Adrenal gland (tissue), 12 donors: ENCODE results near the gene CPS1. TPM values are rescaled to one million over a fixed set of nuclear protein-coding genes. Genes with fewer than 3 reads are reported as not detected.
A peak's percentile ranks its signal among the peaks of the same experiment; 100 is the strongest.

Experiments
- DNase-seq, 7 donors: peaks; one replicate each; pipeline ENCODE4 v3.0.0-alpha.2; 2019 to 2020
- H3K27ac ChIP-seq, 5 donors: fragments of 200-600 bp; sonication (generic) in 4 of 5; 1 replicate in 3 of 5; 2 replicates in 2 of 5; pipeline versions ENCODE4 v1.5.1 to v1.8.0; 2016 to 2020; ENCODE audit warnings: mild to moderate bottlenecking in 1 of 5
- H3K27me3 ChIP-seq: fragments of 200-600 bp; 2 replicates; pipeline ENCODE4 v1.8.0; 2021
- H3K36me3 ChIP-seq, 2 donors: fragments of 200-600 bp; replicated peaks in 1 of 2; 1 replicate in 1 of 2; 2 replicates in 1 of 2; pipeline versions ENCODE4 v1.5.1 to v1.8.0; 2018 to 2022
- H3K4me1 ChIP-seq, 2 donors: fragments of 200-600 bp; replicated peaks in 1 of 2; 1 replicate in 1 of 2; 2 replicates in 1 of 2; pipeline versions ENCODE4 v1.5.1 to v1.8.0; 2018 to 2021
- H3K4me3 ChIP-seq, 4 donors: fragments of 200-600 bp; sonication (generic) in 3 of 4; one replicate each; pipeline ENCODE4 v1.5.1; 2016 to 2018
- H3K9me3 ChIP-seq, 3 donors: fragments of 200-600 bp; sonication (generic) in 1 of 3; replicated peaks in 1 of 3; 1 replicate in 2 of 3; 2 replicates in 1 of 3; pipeline versions ENCODE4 v1.5.1 to v1.8.0; 2016 to 2021
- POLR2A ChIP-seq, 2 donors: fragments of 450-650 bp; IDR thresholded peaks; one replicate each; pipeline ENCODE4 v1.6.1; 2017; ENCODE audit warnings: antibody characterized with exemption in 2 of 2, mild to moderate bottlenecking in 2 of 2, moderate library complexity in 1 of 2
- WGBS, 4 donors: extraction: QIAGEN DNeasy Blood & Tissue Kit in 2 of 4; methylation state at CpG; one replicate each; pipeline versions ENCODE4 v1.1.5 to v1.1.7; 2013 to 2017; 5-methylcytosine and 5-hydroxymethylcytosine counted together
- intact Hi-C, 2 donors: fragments of 100-400 bp; cut with DNase I; formaldehyde crosslinking; loops; one replicate each; pipeline versions ENCODE4 v1.14.1 to v1.15.0; 2022 to 2023
- polyA plus RNA-seq, 3 donors: library from polyadenylated mRNA; stranded (reverse); fragments of 200-250 nt in 2 of 3; fragments of 350-450 nt in 1 of 3; fragmentation: Illumina TruSeq in 1 of 3; extraction: RNeasy Lipid Tissue Mini Kit (QIAGEN cat#74804) in 1 of 3; gene quantifications; one replicate each; pipeline ENCODE4 v1.2.3, GENCODE V29; 2013 to 2014
- total RNA-seq, 9 donors: library from RNA; depleted of rRNA in 4 of 9; stranded (reverse); fragments of >200 nt in 4 of 9; fragments of 120-200 nt in 1 of 9; fragmentation: NEBNext Ultra II Directional in 1 of 9; extraction: Animal tissue kit (Norgen Biotek cat#: 25700) in 1 of 9; gene quantifications; one replicate each; pipeline versions ENCODE4 v1.1.0 to v1.2.4, GENCODE V29; 2013 to 2023
- TF ChIP-seq, protein P1 (sequence below), 6 experiments: fragments of 450-650 bp in 4 of 6; fragments of 200-600 bp in 2 of 6; sonication (generic) in 1 of 6; IDR thresholded peaks; 1 replicate in 5 of 6; 2 replicates in 1 of 6; pipeline versions ENCODE4 v1.5.1 to v1.8.0; 2016 to 2021; ENCODE audit warnings: antibody characterized with exemption in 6 of 6, mild to moderate bottlenecking in 2 of 6, moderate library complexity in 1 of 6
- donor health status: healthy with polysubstance abuse.
- donor health status: Bipolar disorder and iron deficiency.
- donor health status: DM: yes; HTN: yes; CAD: no.
- donor health status: DM: no; HTN: no; CAD: no.
- donor health status: DM: no; HTN: no; CAD: no.
- donor health status: DM: yes; HTN: yes; CAD: no.

Gene CPS1
- total and polyA plus RNA-seq, 12 donors = 0.61 to 4.3 (median 1.7) TPM

DNA sequence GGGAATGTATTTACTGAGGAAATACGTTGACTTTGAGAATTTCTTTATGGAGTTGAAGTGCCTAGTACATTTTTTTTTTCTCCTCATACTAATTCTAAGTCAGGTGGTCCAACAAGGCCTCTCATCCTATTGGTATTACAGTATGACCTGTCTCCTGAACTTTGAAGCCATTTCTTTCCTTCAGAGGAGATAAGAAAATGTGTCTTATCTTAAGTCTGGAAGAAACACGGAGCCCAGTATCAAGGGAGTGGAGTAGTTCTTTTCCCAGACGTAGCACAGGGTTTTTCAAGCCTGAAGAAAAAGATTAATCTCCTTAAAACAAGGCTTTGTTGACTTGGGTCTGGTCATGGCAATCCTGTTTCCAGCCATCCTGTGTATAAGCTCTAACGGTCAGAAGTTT is 11.6 kb upstream of the CPS1 start:
- Histone ChIP-seq H3K4me1 (no peaks in the 10 kb centered on the region), H3K9me3 (no peaks in the 10 kb centered on the region), H3K4me3 (no peak overlapping the region), H3K36me3 (no peaks in the 10 kb centered on the region), H3K27me3 (no peaks in the 10 kb centered on the region), H3K27ac (no peak overlapping the region)
- TF ChIP-seq, protein P1, sequence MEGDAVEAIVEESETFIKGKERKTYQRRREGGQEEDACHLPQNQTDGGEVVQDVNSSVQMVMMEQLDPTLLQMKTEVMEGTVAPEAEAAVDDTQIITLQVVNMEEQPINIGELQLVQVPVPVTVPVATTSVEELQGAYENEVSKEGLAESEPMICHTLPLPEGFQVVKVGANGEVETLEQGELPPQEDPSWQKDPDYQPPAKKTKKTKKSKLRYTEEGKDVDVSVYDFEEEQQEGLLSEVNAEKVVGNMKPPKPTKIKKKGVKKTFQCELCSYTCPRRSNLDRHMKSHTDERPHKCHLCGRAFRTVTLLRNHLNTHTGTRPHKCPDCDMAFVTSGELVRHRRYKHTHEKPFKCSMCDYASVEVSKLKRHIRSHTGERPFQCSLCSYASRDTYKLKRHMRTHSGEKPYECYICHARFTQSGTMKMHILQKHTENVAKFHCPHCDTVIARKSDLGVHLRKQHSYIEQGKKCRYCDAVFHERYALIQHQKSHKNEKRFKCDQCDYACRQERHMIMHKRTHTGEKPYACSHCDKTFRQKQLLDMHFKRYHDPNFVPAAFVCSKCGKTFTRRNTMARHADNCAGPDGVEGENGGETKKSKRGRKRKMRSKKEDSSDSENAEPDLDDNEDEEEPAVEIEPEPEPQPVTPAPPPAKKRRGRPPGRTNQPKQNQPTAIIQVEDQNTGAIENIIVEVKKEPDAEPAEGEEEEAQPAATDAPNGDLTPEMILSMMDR (IDR thresholded peaks at IDR 0.05) = no peak
- no peak for TF ChIP-seq POLR2A (IDR thresholded peaks at IDR 0.05)
- no peak for DNase-seq
- WGBS, 4 donors = 48 to 61% (median 56%) methylated on average over 4 of the region's 4 CpGs
- intact Hi-C loops = no loop called here

DNA sequence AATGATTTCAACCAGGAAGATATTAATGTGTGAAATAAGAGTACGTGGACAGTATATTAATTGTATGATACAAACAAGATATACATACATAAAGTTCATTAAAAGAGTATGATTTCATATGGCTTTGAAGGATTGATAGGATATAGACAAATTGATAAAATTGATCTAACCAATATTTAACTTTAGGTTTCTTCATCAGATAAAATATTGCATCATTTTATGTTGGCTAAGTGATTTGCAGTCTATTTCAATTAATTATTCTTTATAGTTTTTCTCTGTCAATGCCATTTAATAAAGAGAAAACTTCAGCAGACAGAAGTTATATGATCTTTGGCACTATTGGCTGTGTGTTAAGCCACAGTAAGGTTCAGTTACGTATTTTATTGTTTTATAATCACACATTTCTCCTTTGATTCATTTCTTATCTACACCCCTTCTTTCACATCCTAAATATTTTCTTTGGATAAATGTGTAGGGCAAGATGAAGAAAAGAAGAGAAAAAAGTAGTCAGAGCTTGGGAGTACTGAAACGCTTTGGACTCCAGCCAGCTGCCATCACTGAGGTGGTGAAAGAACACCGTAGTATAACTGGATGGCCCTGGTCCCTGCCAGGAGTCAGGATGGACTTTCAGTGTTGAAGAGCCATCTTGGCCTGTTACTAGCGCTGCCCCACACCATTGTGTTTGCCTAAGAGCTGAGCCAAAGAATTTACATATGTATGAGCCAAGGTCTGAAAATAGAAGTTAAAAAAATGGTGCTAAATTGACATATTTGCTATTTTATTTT is 9.8 kb upstream of the CPS1 start:
- peak in 3 of 7 donors; percentile 6 to 14 (median 6) for DNase-seq
- 66 to 72% (median 67%) methylated on average over 5 of the region's 5 CpGs for WGBS, 4 donors

DNA sequence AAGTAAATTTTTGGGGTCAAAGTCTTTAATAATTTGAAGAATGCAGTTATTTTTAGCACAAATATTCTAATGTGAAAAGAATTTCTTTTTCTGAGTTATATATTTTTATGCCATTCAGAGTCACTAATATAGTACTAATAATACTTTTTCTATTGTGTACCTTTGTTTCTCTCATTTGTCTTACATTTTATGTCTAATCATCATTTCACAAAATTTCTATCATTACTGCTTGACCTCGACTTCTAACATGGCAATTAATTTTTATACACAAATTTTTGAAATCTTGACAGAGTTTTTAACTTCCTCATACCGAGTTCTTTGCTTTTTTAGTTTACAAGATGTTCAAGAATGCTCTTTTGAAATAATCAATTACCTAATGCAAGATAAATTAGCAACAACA is 8.4 kb upstream of the CPS1 start:
- Histone ChIP-seq H3K36me3 (no peaks in the 10 kb centered on the region), H3K27ac (no peak overlapping the region), H3K9me3 (no peaks in the 10 kb centered on the region), H3K4me1 (no peaks in the 10 kb centered on the region), H3K4me3 (no peak overlapping the region), H3K27me3 (no peaks in the 10 kb centered on the region)
- WGBS, 4 donors = 47 to 83% (median 64%) methylated on average over 2 of the region's 2 CpGs
- intact Hi-C loops = no loop called here
- no peak for DNase-seq
- TF ChIP-seq POLR2A (IDR thresholded peaks at IDR 0.05) = no peak
- TF ChIP-seq, protein P1 (IDR thresholded peaks at IDR 0.05) = no peak

More for the DNA sequence above, 9.8 kb upstream of the CPS1 start:
- TF ChIP-seq POLR2A (IDR thresholded peaks at IDR 0.05) = no peak
- TF ChIP-seq, protein P1 (IDR thresholded peaks at IDR 0.05) = no peak
- no peaks in the 10 kb centered on the region for H3K9me3 ChIP-seq
- H3K27me3 ChIP-seq = no peaks in the 10 kb centered on the region
- H3K4me1 ChIP-seq = no peaks in the 10 kb centered on the region
- H3K27ac ChIP-seq = no peak overlapping the region
- no peaks in the 10 kb centered on the region for H3K36me3 ChIP-seq
- no peak overlapping the region for H3K4me3 ChIP-seq
- intact Hi-C loops = no loop called here

DNA sequence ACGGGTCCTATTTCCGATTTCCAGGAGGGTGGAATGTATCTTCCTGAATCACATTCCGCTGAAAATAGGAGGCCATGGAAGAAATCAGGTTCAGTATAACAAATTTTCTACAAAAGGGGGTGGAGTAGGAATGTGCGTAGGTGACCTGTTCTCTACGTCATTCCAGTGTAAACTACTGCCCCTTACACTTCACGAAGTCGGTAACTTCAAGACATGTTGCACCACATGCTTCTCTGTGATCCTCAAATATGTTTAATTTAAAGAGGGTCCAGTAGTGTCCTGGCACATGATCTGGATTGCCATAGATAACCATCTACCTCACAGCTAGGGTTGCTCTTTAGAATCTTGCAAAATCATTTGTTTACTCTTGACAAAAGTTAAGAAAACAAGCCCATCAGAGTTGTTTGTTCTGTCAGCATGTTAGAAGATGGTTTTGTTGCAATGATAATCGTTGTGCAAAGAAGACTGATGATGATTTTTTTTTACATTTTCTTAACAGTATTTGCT is 7.5 kb upstream of the CPS1 start:
- no peak for DNase-seq
- Histone ChIP-seq H3K36me3 (no peaks in the 10 kb centered on the region), H3K4me3 (no peak overlapping the region), H3K27me3 (no peaks in the 10 kb centered on the region), H3K27ac (no peak overlapping the region), H3K4me1 (no peaks in the 10 kb centered on the region), H3K9me3 (no peaks in the 10 kb centered on the region)
- no peak for TF ChIP-seq POLR2A (IDR thresholded peaks at IDR 0.05)
- TF ChIP-seq, protein P1 (IDR thresholded peaks at IDR 0.05) = no peak
- intact Hi-C loops = no loop called here
- WGBS, 4 donors = 71 to 89% (median 81%) methylated on average over 8 of the region's 8 CpGs
